Progenitor cell of endocrine pancreas (in vitro differentiated cells): ENCODE data around the gene SLC9A1. TPM values are rescaled to one million over a fixed set of nuclear protein-coding genes. Genes with fewer than 3 reads are reported as not detected.

ENCODE experiments used
- DNase-seq: peaks from one replicate; pipeline ENCODE4 v3.0.0; 2021; ENCODE audit warnings: low spot score; ENCODE audit not compliant: unreplicated experiment
- H3K27ac Mint-ChIP-seq: 2 replicates; pipeline ENCODE4 v1.8.0; 2021; ENCODE audit warnings: mild to moderate bottlenecking, moderate library complexity, mixed read lengths
- H3K27me3 Mint-ChIP-seq: 2 replicates; pipeline ENCODE4 v1.8.0; 2021; ENCODE audit warnings: mixed read lengths
- H3K36me3 Mint-ChIP-seq: 2 replicates; pipeline ENCODE4 v1.8.0; 2022; ENCODE audit warnings: mixed read lengths; ENCODE audit not compliant: insufficient read depth
- H3K4me1 Mint-ChIP-seq: 2 replicates; pipeline ENCODE4 v1.8.0; 2021; ENCODE audit warnings: low read depth, mixed read lengths
- H3K4me3 Mint-ChIP-seq: 2 replicates; pipeline ENCODE4 v1.8.0; 2021; ENCODE audit warnings: low read depth, mild to moderate bottlenecking, moderate library complexity, mixed read lengths
- H3K9me3 Mint-ChIP-seq: 2 replicates; pipeline ENCODE4 v1.8.0; 2021; ENCODE audit warnings: low read depth, mixed read lengths
- total RNA-seq: library from RNA; stranded (reverse); gene quantifications from 2 replicates; pipeline ENCODE4 v1.2.1, GENCODE V29; 2021
- TF ChIP-seq, protein P1 (sequence below): fragments of 200-600 bp; sonication (generic); IDR thresholded peaks from one replicate; pipeline ENCODE4 v1.5.0; 2021; ENCODE audit warnings: antibody characterized with exemption, mild to moderate bottlenecking; ENCODE audit not compliant: unreplicated experiment

SLC9A1 gene
- total RNA-seq, 1 donor from 2014 or later: 19.6 TPM

GRCh38 chr1:27052527-27052926, 102.4 kb downstream of the SLC9A1 start:
- TF ChIP-seq, protein P1, sequence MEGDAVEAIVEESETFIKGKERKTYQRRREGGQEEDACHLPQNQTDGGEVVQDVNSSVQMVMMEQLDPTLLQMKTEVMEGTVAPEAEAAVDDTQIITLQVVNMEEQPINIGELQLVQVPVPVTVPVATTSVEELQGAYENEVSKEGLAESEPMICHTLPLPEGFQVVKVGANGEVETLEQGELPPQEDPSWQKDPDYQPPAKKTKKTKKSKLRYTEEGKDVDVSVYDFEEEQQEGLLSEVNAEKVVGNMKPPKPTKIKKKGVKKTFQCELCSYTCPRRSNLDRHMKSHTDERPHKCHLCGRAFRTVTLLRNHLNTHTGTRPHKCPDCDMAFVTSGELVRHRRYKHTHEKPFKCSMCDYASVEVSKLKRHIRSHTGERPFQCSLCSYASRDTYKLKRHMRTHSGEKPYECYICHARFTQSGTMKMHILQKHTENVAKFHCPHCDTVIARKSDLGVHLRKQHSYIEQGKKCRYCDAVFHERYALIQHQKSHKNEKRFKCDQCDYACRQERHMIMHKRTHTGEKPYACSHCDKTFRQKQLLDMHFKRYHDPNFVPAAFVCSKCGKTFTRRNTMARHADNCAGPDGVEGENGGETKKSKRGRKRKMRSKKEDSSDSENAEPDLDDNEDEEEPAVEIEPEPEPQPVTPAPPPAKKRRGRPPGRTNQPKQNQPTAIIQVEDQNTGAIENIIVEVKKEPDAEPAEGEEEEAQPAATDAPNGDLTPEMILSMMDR: no peak
- no peak for DNase-seq
- Mint-ChIP-seq H3K4me1 (peaks cover 1% of the 10 kb centered on the region), H3K36me3 (no peaks in the 10 kb centered on the region), H3K9me3 (no peaks in the 10 kb centered on the region), H3K4me3 (no peak overlapping the region), H3K27ac (no peak overlapping the region), H3K27me3 (peaks cover 8% of the 10 kb centered on the region)

DNA sequence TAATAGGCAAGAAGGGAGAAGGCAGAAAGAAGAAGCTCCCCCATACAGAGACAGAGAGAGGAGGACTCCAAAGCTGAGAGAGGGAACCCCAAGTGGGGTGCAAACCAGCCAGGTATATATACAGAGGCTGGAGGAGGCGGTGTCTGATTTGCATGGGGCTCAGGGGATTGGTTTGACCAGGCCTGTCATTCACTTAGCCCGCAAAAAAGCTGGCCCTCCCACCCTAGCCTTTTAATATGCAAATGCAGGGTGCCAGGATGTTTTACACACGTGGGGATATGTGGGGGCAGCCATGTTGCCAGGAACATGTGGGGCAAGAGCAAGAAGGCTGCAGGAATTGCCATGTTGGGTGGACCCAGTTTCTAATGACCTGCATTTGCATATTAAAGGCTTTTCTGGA, 105.3 kb downstream of the SLC9A1 start:
- TF ChIP-seq, protein P1: no peak
- H3K4me3 Mint-ChIP-seq: no peak overlapping the region
- no peaks in the 10 kb centered on the region for H3K9me3 Mint-ChIP-seq
- no peak overlapping the region for H3K27ac Mint-ChIP-seq
- no peaks in the 10 kb centered on the region for H3K36me3 Mint-ChIP-seq
- DNase-seq: no peak
- no peaks in the 10 kb centered on the region for H3K4me1 Mint-ChIP-seq
- H3K27me3 Mint-ChIP-seq: peaks cover 15% of the 10 kb centered on the region

DNA sequence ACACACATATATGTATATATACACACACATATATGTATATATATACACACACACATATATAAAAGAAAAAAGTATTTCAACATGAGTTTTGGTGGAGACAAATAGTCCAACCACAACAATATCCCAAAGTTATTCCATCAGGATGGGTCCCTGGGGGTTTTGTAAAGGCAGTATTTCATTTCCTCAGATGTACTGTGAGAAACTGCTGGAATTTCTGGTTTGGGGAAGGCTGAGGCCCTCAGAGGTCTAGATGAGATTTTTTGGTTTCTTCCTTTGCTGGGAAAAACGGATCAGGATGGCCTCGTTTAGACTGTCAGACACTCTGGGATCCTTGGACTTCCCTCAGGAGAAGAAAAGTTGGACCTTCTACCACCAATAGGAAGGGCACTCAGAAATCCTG, 105.8 kb downstream of the SLC9A1 start:
- no peaks in the 10 kb centered on the region for H3K4me1 Mint-ChIP-seq
- no peak overlapping the region for H3K27ac Mint-ChIP-seq

More for the DNA sequence above, 105.8 kb downstream of the SLC9A1 start:
- Mint-ChIP-seq H3K9me3 (no peaks in the 10 kb centered on the region), H3K27me3 (peaks cover 15% of the 10 kb centered on the region), H3K4me3 (no peak overlapping the region), H3K36me3 (no peaks in the 10 kb centered on the region)
- DNase-seq: no peak
- TF ChIP-seq, protein P1: no peak

Other genes starting within 250 kb of the SLC9A1 start
- 10.3 and 11.9 TPM in 2 replicates for gene NR0B2, start 241.2 kb downstream of the SLC9A1 start, total RNA-seq
- 93.5 and 101 TPM in 2 replicates for gene NUDC, start 233.4 kb downstream of the SLC9A1 start, total RNA-seq
- 22.2 and 26.1 TPM in 2 replicates for gene KDF1, start 194.7 kb downstream of the SLC9A1 start, total RNA-seq
- gene TRNP1, start 161.4 kb downstream of the SLC9A1 start, total RNA-seq: 48.8 and 49.3 TPM in 2 replicates
- gene TENT5B, start 142.3 kb downstream of the SLC9A1 start, total RNA-seq: 5.1 and 5.7 TPM in 2 replicates
- 51.4 and 53.8 TPM in 2 replicates for gene WDTC1, start 79.5 kb upstream of the SLC9A1 start, total RNA-seq
- gene TMEM222, start 167.0 kb upstream of the SLC9A1 start, total RNA-seq: 37.1 and 38.4 TPM in 2 replicates
- gene SYTL1, start 186.9 kb upstream of the SLC9A1 start, total RNA-seq: 9.4 and 15.5 TPM in 2 replicates
- gene MAP3K6, start 211.8 kb upstream of the SLC9A1 start, total RNA-seq: 1.1 and 1.8 TPM in 2 replicates
- not detected in 2 replicates for gene FCN3, start 219.7 kb upstream of the SLC9A1 start, total RNA-seq
- not detected in 2 replicates for gene CD164L2, start 228.2 kb upstream of the SLC9A1 start, total RNA-seq
- 1.00 and 1.1 TPM in 2 replicates for gene GPR3, start 237.5 kb upstream of the SLC9A1 start, total RNA-seq